Caco-2 (cell line): Measurements from ENCODE around the gene RRP1B. TPM values are rescaled to one million over a fixed set of nuclear protein-coding genes. Genes with fewer than 3 reads are reported as not detected.
A peak's percentile ranks its signal among the peaks of the same experiment; 100 is the strongest.

ENCODE experiments used
- BruUV-seq: library from RNA; stranded (reverse); fragments of 400-500 nt; replicated peaks from 2 replicates; lab custom pipeline; 2021; lab: Mats Ljungman, UMichigan
- CTCF ChIA-PET: fragments of 300-600 bp; sonication (Branson Sonifier 250); formaldehyde crosslinking; loops from one replicate; lab custom pipeline; 2022; ENCODE audit warnings: antibody characterized with exemption; lab: Charles Lee
- POLR2A ChIA-PET: fragments of 300-600 bp; sonication (Branson Sonifier 250); formaldehyde crosslinking; loops from one replicate; lab custom pipeline; 2022; ENCODE audit warnings: antibody characterized with exemption; lab: Charles Lee
- DNase-seq, 2 experiments: peaks; one replicate each; pipeline versions ENCODE4 v3.0.0 to v3.0.0-alpha.2; 2020 to 2022
- H3K27me3 ChIP-seq: replicated peaks from 2 replicates; pipeline ENCODE4 v1.6.0; 2011; ENCODE audit warnings: low read length; ENCODE audit not compliant: control insufficient read depth, insufficient read depth
- H3K36me3 ChIP-seq: 2 replicates; pipeline ENCODE4 v1.5.1; 2011; ENCODE audit warnings: low read length; ENCODE audit not compliant: control insufficient read depth, insufficient read depth
- H3K4me1 ChIP-seq: fragments of 250-450 bp; sonication (Bioruptor Pico); 2 replicates; pipeline ENCODE4 v1.5.1; 2020; ENCODE audit warnings: mild to moderate bottlenecking
- H3K4me3 ChIP-seq: 2 replicates; pipeline ENCODE4 v1.5.1; 2011; ENCODE audit warnings: low read depth, mild to moderate bottlenecking, control low read depth, low read length
- H3K9me3 ChIP-seq: fragments of 250-450 bp; sonication (Bioruptor Pico); 2 replicates; pipeline ENCODE4 v1.5.1; 2020; ENCODE audit warnings: mild to moderate bottlenecking, moderate library complexity
- H3K27ac Mint-ChIP-seq: one replicate; pipeline ENCODE4 v1.8.0; 2022; ENCODE audit warnings: mixed read lengths; ENCODE audit not compliant: unreplicated experiment
- H3K27me3 Mint-ChIP-seq: one replicate; pipeline ENCODE4 v1.8.0; 2022; ENCODE audit warnings: mixed read lengths; ENCODE audit not compliant: insufficient read depth, unreplicated experiment
- H3K36me3 Mint-ChIP-seq: one replicate; pipeline ENCODE4 v1.8.0; 2022; ENCODE audit warnings: mild to moderate bottlenecking, mixed read lengths; ENCODE audit not compliant: insufficient read depth, unreplicated experiment
- H3K4me1 Mint-ChIP-seq: one replicate; pipeline ENCODE4 v1.8.0; 2022; ENCODE audit warnings: low read depth, mixed read lengths; ENCODE audit not compliant: unreplicated experiment
- H3K4me3 Mint-ChIP-seq: one replicate; pipeline ENCODE4 v1.8.0; 2022; ENCODE audit warnings: mild to moderate bottlenecking, moderate library complexity, mixed read lengths; ENCODE audit not compliant: unreplicated experiment
- H3K9me3 Mint-ChIP-seq: one replicate; pipeline ENCODE4 v1.8.0; 2022; ENCODE audit warnings: mixed read lengths; ENCODE audit not compliant: unreplicated experiment
- CTCF ChIP-seq, 2 experiments: fragments of 200-600 bp in 1 of 2; IDR thresholded peaks; 1 replicate in 1 of 2; 2 replicates in 1 of 2; pipeline versions ENCODE4 v1.5.1 to v1.8.0; 2011 to 2022; ENCODE audit warnings: antibody characterized with exemption in 1 of 2, control low read depth in 1 of 2, inconsistent platforms in 1 of 2, low read depth in 1 of 2, low read length in 1 of 2, mild to moderate bottlenecking in 1 of 2, moderate library complexity in 1 of 2; ENCODE audit not compliant: insufficient read depth in 1 of 2, severe bottlenecking in 1 of 2, unreplicated experiment in 1 of 2
- intact Hi-C: fragments of 100-400 bp; cut with micrococcal nuclease; formaldehyde crosslinking; loops from one replicate; pipeline ENCODE4 v1.10.0; 2022; ENCODE audit not compliant: unreplicated experiment
- total RNA-seq: library from RNA; stranded (reverse); gene quantifications from 2 replicates; pipeline ENCODE4 v1.2.3, GENCODE V29; 2022

RRP1B gene
- total RNA-seq, 1 experiment from 2014 or later: 49.5 TPM

- DNase-seq: no peak
- H3K4me3 ChIP-seq: no peak overlapping the region
- ChIA-PET CTCF (no interaction called here), POLR2A (no interaction called here)
- intact Hi-C loops: no loop called here
- H3K36me3 Mint-ChIP-seq: peaks cover 41% of the 10 kb centered on the region
- peaks cover 39% of the 10 kb centered on the region for H3K4me1 ChIP-seq
- H3K9me3 Mint-ChIP-seq: no peaks in the 10 kb centered on the region
- H3K27me3 Mint-ChIP-seq: no peaks in the 10 kb centered on the region
- H3K27ac Mint-ChIP-seq: peak overlapping the region; percentile 92
- BruUV-seq: no TSS peak
- H3K9me3 ChIP-seq: no peaks in the 10 kb centered on the region
- H3K4me1 Mint-ChIP-seq: peaks cover 28% of the 10 kb centered on the region
- no peaks in the 10 kb centered on the region for H3K36me3 ChIP-seq
- TF ChIP-seq CTCF (IDR thresholded peaks at IDR 0.05; ENCODE audit: insufficient read depth in 1 of 2, low read depth in 1 of 2, low read length in 1 of 2, severe bottlenecking in 1 of 2, unreplicated experiment in 1 of 2): no peak
- peak overlapping the region; percentile 57 for H3K4me3 Mint-ChIP-seq
- no peaks in the 10 kb centered on the region for H3K27me3 ChIP-seq
Observed at GRCh38 chr21:43717166-43717853, 58.0 kb downstream of the RRP1B start.

GRCh38 chr21:43717967-43718871 lies 58.9 kb downstream of the RRP1B start:
- no peaks in the 10 kb centered on the region for H3K9me3 Mint-ChIP-seq
- peaks cover 21% of the 10 kb centered on the region for H3K4me1 Mint-ChIP-seq
- no peaks in the 10 kb centered on the region for H3K27me3 Mint-ChIP-seq
- TSS peak; percentile 67 for BruUV-seq
- CTCF ChIA-PET: no interaction called here
- POLR2A ChIA-PET: no interaction called here
- intact Hi-C loops: no loop called here
- H3K27ac Mint-ChIP-seq: peak overlapping the region; percentile 92
- peak overlapping the region; percentile 87 for H3K4me3 Mint-ChIP-seq
- H3K4me3 ChIP-seq: peak overlapping the region; percentile 98
- no peak for DNase-seq
- no peak for TF ChIP-seq CTCF (IDR thresholded peaks at IDR 0.05; ENCODE audit: insufficient read depth in 1 of 2, low read depth in 1 of 2, low read length in 1 of 2, severe bottlenecking in 1 of 2, unreplicated experiment in 1 of 2)
- no peaks in the 10 kb centered on the region for H3K9me3 ChIP-seq
- peaks cover 42% of the 10 kb centered on the region for H3K36me3 Mint-ChIP-seq
- no peaks in the 10 kb centered on the region for H3K36me3 ChIP-seq
- H3K4me1 ChIP-seq: peaks cover 32% of the 10 kb centered on the region
- no peaks in the 10 kb centered on the region for H3K27me3 ChIP-seq

GRCh38 chr21:43718872-43719747 lies 59.8 kb downstream of the RRP1B start, which contains the start of gene PDXK:
Gene PDXK, plus strand, starts transcription at chr21:43719129. Its CDS starts 166 bp downstream, at chr21:43719295.
- peaks cover 2% of the 10 kb centered on the region for H3K36me3 ChIP-seq
- peak within 1 kb of the TSS; percentile 98 for H3K4me3 ChIP-seq
- peaks cover 23% of the 10 kb centered on the region for H3K4me1 ChIP-seq
- Mint-ChIP-seq H3K27me3 (no peaks in the 10 kb centered on the region), H3K36me3 (peaks cover 48% of the 10 kb centered on the region), H3K9me3 (no peaks in the 10 kb centered on the region), H3K4me3 (peak within 1 kb of the TSS; percentile 87), H3K4me1 (peaks cover 21% of the 10 kb centered on the region), H3K27ac (peak within 1 kb of the TSS; percentile 92)
- peak in 1 of 2 experiments; percentile 35 for TF ChIP-seq CTCF (IDR thresholded peaks at IDR 0.05; ENCODE audit: insufficient read depth in 1 of 2, low read depth in 1 of 2, low read length in 1 of 2, severe bottlenecking in 1 of 2, unreplicated experiment in 1 of 2)
- DNase-seq: peak; percentile 82 to 93
- intact Hi-C loops: no loop called here
- no peaks in the 10 kb centered on the region for H3K9me3 ChIP-seq
- ChIA-PET POLR2A (interaction anchor here (0.6 kb wide), 1 partner anchor 11 kb away, joined by 4 read pairs; no protein-coding TSS in a partner anchor), CTCF (no interaction called here)
- no TSS peak for BruUV-seq
- H3K27me3 ChIP-seq: no peaks in the 10 kb centered on the region
